ENCODE measurements around the gene SLC22A31.
"Not testable (repeated sequence)": the region's sequence is repeated elsewhere in the genome, so short reads cannot be mapped to it uniquely, and the experiment has no call there.

- TF ChIP-seq POLR2A (IDR thresholded peaks at IDR 0.05; ENCODE audit: low read depth, low read length); TAF1 (IDR thresholded peaks at IDR 0.05; ENCODE audit: borderline replicate concordance, low read depth, low read length): not testable (repeated sequence)
These were observed 47.4 kb upstream of the SLC22A31 start for GRCh38 chr16:89247734-89248075.

Data from GM12892 (cell line).